ENCODE measurements around the gene CRHR2.

Gene CRHR2

GRCh38 chr7:30706908-30707307, 24.7 kb upstream of the CRHR2 start:
- DNase-seq (ENCODE audit: low read depth): no peak

- no peak for DNase-seq (ENCODE audit: low read depth)
Measured at GRCh38 chr7:30706316-30706715, 24.1 kb upstream of the CRHR2 start.

- no peak for DNase-seq (ENCODE audit: low read depth)
Measured at GRCh38 chr7:30705596-30705995, 23.3 kb upstream of the CRHR2 start.

- DNase-seq (ENCODE audit: low read depth): no peak
Measured at GRCh38 chr7:30705008-30705407, 22.8 kb upstream of the CRHR2 start.

- no peak for DNase-seq (ENCODE audit: low read depth)
Measured at GRCh38 chr7:30703756-30704155, 21.5 kb upstream of the CRHR2 start.

GRCh38 chr7:30702200-30702599, 19.9 kb upstream of the CRHR2 start:
- DNase-seq (ENCODE audit: low read depth): no peak

GRCh38 chr7:30700941-30701340, 18.7 kb upstream of the CRHR2 start:
- no peak for DNase-seq (ENCODE audit: low read depth)

- no peak for DNase-seq (ENCODE audit: low read depth)
Measured at GRCh38 chr7:30699706-30700495, 17.6 kb upstream of the CRHR2 start.

GRCh38 chr7:30698481-30698880, 16.2 kb upstream of the CRHR2 start:
- DNase-seq (ENCODE audit: low read depth): no peak

- DNase-seq (ENCODE audit: low read depth): no peak
Measured at GRCh38 chr7:30697719-30698460, 15.6 kb upstream of the CRHR2 start.

GRCh38 chr7:30694774-30695721, 12.8 kb upstream of the CRHR2 start:
- DNase-seq (ENCODE audit: low read depth): no peak

GRCh38 chr7:30694218-30694745, 12.0 kb upstream of the CRHR2 start:
- DNase-seq (ENCODE audit: low read depth): no peak

GRCh38 chr7:30692882-30693281, 10.6 kb upstream of the CRHR2 start:
- DNase-seq (ENCODE audit: low read depth): no peak

- DNase-seq (ENCODE audit: low read depth): no peak
Measured at GRCh38 chr7:30692438-30692837, 10.2 kb upstream of the CRHR2 start.

- DNase-seq (ENCODE audit: low read depth): no peak
Measured at GRCh38 chr7:30690011-30690410, 7.8 kb upstream of the CRHR2 start.

- DNase-seq (ENCODE audit: low read depth): no peak
Measured at GRCh38 chr7:30688718-30689221, 6.5 kb upstream of the CRHR2 start.

- DNase-seq (ENCODE audit: low read depth): no peak
Measured at GRCh38 chr7:30687604-30688003, 5.3 kb upstream of the CRHR2 start.

- DNase-seq (ENCODE audit: low read depth): no peak
Measured at GRCh38 chr7:30684351-30684750, 2.1 kb upstream of the CRHR2 start.

- no peak for DNase-seq (ENCODE audit: low read depth)
Measured at GRCh38 chr7:30683816-30684215, 1.6 kb upstream of the CRHR2 start.

- no peak for DNase-seq (ENCODE audit: low read depth)
Measured at GRCh38 chr7:30683306-30683705, 1.1 kb upstream of the CRHR2 start.

- no peak for DNase-seq (ENCODE audit: low read depth)
Measured at GRCh38 chr7:30681815-30682211, 443 bp downstream of the CRHR2 start.

- DNase-seq (ENCODE audit: low read depth): no peak
Measured at GRCh38 chr7:30681331-30681797, 892 bp downstream of the CRHR2 start.
